ENCODE measurements around the gene ARHGEF11.

ARHGEF11 gene

DNA sequence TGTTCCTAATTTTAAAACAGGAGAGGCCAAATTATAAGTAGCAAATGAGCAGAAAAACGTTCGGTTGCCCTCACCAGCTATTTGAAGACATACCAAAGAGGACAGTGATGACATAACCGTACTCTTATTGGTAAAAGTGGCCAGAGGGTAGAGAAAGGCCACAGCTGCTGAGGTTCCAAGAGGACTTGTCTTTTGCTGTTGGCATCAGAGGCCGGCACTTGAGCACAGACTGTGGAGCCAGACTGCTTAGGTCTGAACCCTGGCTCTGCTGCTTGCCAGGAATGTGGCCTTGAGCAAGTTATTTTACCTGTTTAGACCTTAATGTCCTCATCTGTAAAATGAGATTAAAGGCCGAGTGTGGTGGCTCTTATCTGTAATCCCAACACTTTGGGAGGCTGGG, 39.2 kb upstream of the ARHGEF11 start:
- no peak overlapping the region for H2AFZ ChIP-seq (ENCODE audit: low read length)
- H3K9ac ChIP-seq (ENCODE audit: low read depth, low read length, poor library complexity, severe bottlenecking) = no peak overlapping the region
- TF ChIP-seq EZH2phosphoT487 (IDR thresholded peaks at IDR 0.05; ENCODE audit: borderline replicate concordance) = no peak
- TF ChIP-seq, protein P1, sequence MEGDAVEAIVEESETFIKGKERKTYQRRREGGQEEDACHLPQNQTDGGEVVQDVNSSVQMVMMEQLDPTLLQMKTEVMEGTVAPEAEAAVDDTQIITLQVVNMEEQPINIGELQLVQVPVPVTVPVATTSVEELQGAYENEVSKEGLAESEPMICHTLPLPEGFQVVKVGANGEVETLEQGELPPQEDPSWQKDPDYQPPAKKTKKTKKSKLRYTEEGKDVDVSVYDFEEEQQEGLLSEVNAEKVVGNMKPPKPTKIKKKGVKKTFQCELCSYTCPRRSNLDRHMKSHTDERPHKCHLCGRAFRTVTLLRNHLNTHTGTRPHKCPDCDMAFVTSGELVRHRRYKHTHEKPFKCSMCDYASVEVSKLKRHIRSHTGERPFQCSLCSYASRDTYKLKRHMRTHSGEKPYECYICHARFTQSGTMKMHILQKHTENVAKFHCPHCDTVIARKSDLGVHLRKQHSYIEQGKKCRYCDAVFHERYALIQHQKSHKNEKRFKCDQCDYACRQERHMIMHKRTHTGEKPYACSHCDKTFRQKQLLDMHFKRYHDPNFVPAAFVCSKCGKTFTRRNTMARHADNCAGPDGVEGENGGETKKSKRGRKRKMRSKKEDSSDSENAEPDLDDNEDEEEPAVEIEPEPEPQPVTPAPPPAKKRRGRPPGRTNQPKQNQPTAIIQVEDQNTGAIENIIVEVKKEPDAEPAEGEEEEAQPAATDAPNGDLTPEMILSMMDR (conservative IDR thresholded peaks at IDR 0.05; ENCODE audit: low read length) = no peak
- H4K20me1 ChIP-seq (ENCODE audit: insufficient read depth, low read length, poor library complexity, severe bottlenecking) = no peaks in the 10 kb centered on the region
- H3K4me1 ChIP-seq (ENCODE audit: insufficient read depth, low read length, poor library complexity, severe bottlenecking) = no peaks in the 10 kb centered on the region
- H3K4me3 ChIP-seq (ENCODE audit: low read length, poor library complexity, severe bottlenecking) = no peak overlapping the region
- H3K9me2 ChIP-seq (replicated peaks; ENCODE audit: low read depth, low read length) = no peaks in the 10 kb centered on the region
- no peak overlapping the region for H3K4me2 ChIP-seq (ENCODE audit: low read depth, low read length, poor library complexity, severe bottlenecking)
- H3K27me3 ChIP-seq (ENCODE audit: insufficient read depth, low read length, poor library complexity, severe bottlenecking) = no peaks in the 10 kb centered on the region
- no peaks in the 10 kb centered on the region for H3K79me2 ChIP-seq (ENCODE audit: insufficient read depth, low read length)
- H3K9me3 ChIP-seq (ENCODE audit: insufficient read depth, low read depth, low read length) = no peaks in the 10 kb centered on the region
- no peaks in the 10 kb centered on the region for H3F3A ChIP-seq (ENCODE audit: low read depth)
- no peaks in the 10 kb centered on the region for H3K36me3 ChIP-seq (ENCODE audit: insufficient read depth, low read length)

DNA sequence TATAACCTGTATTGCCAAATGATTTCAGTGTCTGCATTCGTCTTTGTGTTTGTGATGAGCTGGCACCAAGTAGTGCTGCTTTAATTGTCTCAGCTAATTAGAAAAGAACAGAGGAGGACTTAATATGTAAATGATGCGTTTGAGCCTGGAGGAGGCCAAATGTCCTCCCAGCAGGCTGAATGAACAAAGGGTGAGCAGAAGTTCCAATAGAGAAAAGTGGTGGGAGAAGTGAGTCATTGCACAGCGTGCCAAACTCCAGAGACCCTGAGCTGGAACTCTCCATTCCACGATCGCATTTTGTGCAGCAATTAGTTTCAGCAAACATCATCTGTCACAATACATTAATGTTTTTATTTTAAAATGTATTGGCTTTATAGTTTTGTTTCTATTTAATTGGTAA, 36.2 kb upstream of the ARHGEF11 start:
- Histone ChIP-seq H3F3A (ENCODE audit: low read depth) (no peaks in the 10 kb centered on the region), H3K4me2 (ENCODE audit: low read depth, low read length, poor library complexity, severe bottlenecking) (no peak overlapping the region), H3K4me1 (ENCODE audit: insufficient read depth, low read length, poor library complexity, severe bottlenecking) (no peaks in the 10 kb centered on the region), H3K9ac (ENCODE audit: low read depth, low read length, poor library complexity, severe bottlenecking) (no peak overlapping the region), H3K36me3 (ENCODE audit: insufficient read depth, low read length) (no peaks in the 10 kb centered on the region), H3K9me2 (replicated peaks; ENCODE audit: low read depth, low read length) (no peaks in the 10 kb centered on the region), H3K4me3 (ENCODE audit: low read length, poor library complexity, severe bottlenecking) (no peak overlapping the region), H3K9me3 (ENCODE audit: insufficient read depth, low read depth, low read length) (no peaks in the 10 kb centered on the region), H3K79me2 (ENCODE audit: insufficient read depth, low read length) (no peaks in the 10 kb centered on the region), H2AFZ (ENCODE audit: low read length) (no peak overlapping the region), H4K20me1 (ENCODE audit: insufficient read depth, low read length, poor library complexity, severe bottlenecking) (no peaks in the 10 kb centered on the region), H3K27me3 (ENCODE audit: insufficient read depth, low read length, poor library complexity, severe bottlenecking) (no peaks in the 10 kb centered on the region)
- TF ChIP-seq, protein P1 (conservative IDR thresholded peaks at IDR 0.05; ENCODE audit: low read length) = no peak
- no peak for TF ChIP-seq EZH2phosphoT487 (IDR thresholded peaks at IDR 0.05; ENCODE audit: borderline replicate concordance)

- Histone ChIP-seq H3K9me3 (ENCODE audit: insufficient read depth, low read depth, low read length) (no peaks in the 10 kb centered on the region), H3K9me2 (replicated peaks; ENCODE audit: low read depth, low read length) (no peaks in the 10 kb centered on the region), H3K79me2 (ENCODE audit: insufficient read depth, low read length) (no peaks in the 10 kb centered on the region), H3K4me1 (ENCODE audit: insufficient read depth, low read length, poor library complexity, severe bottlenecking) (no peaks in the 10 kb centered on the region), H3F3A (ENCODE audit: low read depth) (no peaks in the 10 kb centered on the region), H4K20me1 (ENCODE audit: insufficient read depth, low read length, poor library complexity, severe bottlenecking) (no peaks in the 10 kb centered on the region), H2AFZ (ENCODE audit: low read length) (no peak overlapping the region), H3K9ac (ENCODE audit: low read depth, low read length, poor library complexity, severe bottlenecking) (no peak overlapping the region), H3K27me3 (ENCODE audit: insufficient read depth, low read length, poor library complexity, severe bottlenecking) (no peaks in the 10 kb centered on the region), H3K4me2 (ENCODE audit: low read depth, low read length, poor library complexity, severe bottlenecking) (no peak overlapping the region), H3K4me3 (ENCODE audit: low read length, poor library complexity, severe bottlenecking) (no peak overlapping the region), H3K36me3 (ENCODE audit: insufficient read depth, low read length) (no peaks in the 10 kb centered on the region)
- no peak for TF ChIP-seq EZH2phosphoT487 (IDR thresholded peaks at IDR 0.05; ENCODE audit: borderline replicate concordance)
Observed at GRCh38 chr1:157080714-157081113, 35.2 kb upstream of the ARHGEF11 start.

DNA sequence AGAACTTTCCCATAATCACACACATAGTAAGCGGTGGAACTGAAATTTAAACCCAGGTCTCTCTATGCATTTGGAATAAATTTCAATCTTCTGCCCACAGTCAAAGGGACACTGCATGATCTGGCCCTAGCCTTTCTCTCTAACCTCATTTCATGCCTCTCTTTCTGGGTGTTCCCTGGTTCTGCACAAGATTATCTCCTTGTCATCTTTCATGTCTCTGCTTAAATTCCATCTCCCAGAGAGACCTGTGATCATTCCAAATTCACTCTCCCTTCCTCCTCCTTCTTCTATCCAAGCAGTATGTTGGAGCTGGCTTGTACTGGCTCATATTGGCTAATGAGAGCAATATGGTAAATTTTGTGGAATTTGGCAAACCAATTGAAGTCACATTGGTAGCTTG, 31.9 kb upstream of the ARHGEF11 start:
- H3K36me3 ChIP-seq (ENCODE audit: insufficient read depth, low read length) = no peaks in the 10 kb centered on the region
- no peak overlapping the region for H2AFZ ChIP-seq (ENCODE audit: low read length)
- no peaks in the 10 kb centered on the region for H3K79me2 ChIP-seq (ENCODE audit: insufficient read depth, low read length)
- H3K4me2 ChIP-seq (ENCODE audit: low read depth, low read length, poor library complexity, severe bottlenecking) = no peak overlapping the region
- H3K9me3 ChIP-seq (ENCODE audit: insufficient read depth, low read depth, low read length) = no peaks in the 10 kb centered on the region
- no peaks in the 10 kb centered on the region for H3K9me2 ChIP-seq (replicated peaks; ENCODE audit: low read depth, low read length)
- TF ChIP-seq, protein P1 (conservative IDR thresholded peaks at IDR 0.05; ENCODE audit: low read length) = no peak
- TF ChIP-seq EZH2phosphoT487 (IDR thresholded peaks at IDR 0.05; ENCODE audit: borderline replicate concordance) = no peak
- H3K27me3 ChIP-seq (ENCODE audit: insufficient read depth, low read length, poor library complexity, severe bottlenecking) = no peaks in the 10 kb centered on the region
- no peaks in the 10 kb centered on the region for H4K20me1 ChIP-seq (ENCODE audit: insufficient read depth, low read length, poor library complexity, severe bottlenecking)
- H3F3A ChIP-seq (ENCODE audit: low read depth) = no peaks in the 10 kb centered on the region
- no peak overlapping the region for H3K9ac ChIP-seq (ENCODE audit: low read depth, low read length, poor library complexity, severe bottlenecking)
- H3K4me3 ChIP-seq (ENCODE audit: low read length, poor library complexity, severe bottlenecking) = no peak overlapping the region
- H3K4me1 ChIP-seq (ENCODE audit: insufficient read depth, low read length, poor library complexity, severe bottlenecking) = no peaks in the 10 kb centered on the region
